Stimulated activated naive CD4-positive, alpha-beta T cell treated with Interleukin-2 at 50 U/mL for 16 hours (primary cell): ENCODE measurements around the gene BEAN1.

Source experiments
- DNase-seq: peaks from one replicate; lab custom pipeline; 2025; lab: John Stamatoyannopoulos, UW

Gene BEAN1, protein sequence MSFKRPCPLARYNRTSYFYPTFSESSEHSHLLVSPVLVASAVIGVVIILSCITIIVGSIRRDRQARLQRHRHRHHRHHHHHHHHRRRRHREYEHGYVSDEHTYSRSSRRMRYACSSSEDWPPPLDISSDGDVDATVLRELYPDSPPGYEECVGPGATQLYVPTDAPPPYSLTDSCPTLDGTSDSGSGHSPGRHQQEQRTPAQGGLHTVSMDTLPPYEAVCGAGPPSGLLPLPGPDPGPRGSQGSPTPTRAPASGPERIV

DNA sequence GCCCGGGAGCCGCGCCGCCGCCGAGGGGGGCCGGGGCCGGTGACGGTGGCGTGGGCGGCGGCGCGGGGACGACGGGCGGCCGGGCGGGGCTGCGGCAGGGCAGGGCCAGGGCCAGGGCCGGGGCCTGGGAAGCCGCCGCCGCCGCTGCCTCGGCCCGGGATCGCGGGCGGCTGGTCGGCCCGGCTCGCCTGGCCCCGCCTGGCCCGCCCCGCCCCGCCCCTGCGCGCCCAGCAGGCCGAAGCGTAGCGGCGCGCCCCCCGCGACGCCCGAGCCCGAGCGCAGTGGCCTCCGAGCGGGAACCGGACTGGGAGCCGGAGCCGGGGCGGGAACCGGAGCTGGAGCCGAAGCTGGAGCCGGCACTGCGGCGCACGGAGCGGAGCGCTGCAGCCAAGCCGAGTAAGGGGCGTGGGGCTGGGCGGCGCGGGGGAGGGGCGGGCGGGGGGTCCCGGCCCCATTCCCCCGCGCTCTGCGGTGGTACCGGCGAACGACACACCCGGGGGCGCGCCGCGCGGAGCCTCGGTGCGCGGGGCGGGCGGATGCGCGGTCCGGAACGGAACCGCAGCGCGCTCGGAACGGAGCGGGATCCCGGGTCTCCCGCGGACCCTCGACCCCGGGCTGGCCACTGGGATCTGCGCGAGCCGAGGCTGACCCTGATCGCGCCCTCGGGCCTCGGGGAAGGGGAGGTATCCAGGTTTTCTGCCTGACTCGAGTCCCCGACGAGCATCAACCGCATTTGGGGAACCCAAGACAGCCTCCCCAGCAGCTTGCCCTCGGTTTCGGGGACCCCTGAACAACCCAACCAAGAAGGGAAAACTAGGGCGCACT, at the start of gene BEAN1:
Gene BEAN1 (plus strand): TSS at position 260 of the 825 bp plus-strand sequence. CDS start 10,382 bp downstream, outside the sequence.
- no peak for DNase-seq

GRCh38 chr16:66377324-66377723, 49.8 kb upstream of the BEAN1 start:
- no peak for DNase-seq

DNA sequence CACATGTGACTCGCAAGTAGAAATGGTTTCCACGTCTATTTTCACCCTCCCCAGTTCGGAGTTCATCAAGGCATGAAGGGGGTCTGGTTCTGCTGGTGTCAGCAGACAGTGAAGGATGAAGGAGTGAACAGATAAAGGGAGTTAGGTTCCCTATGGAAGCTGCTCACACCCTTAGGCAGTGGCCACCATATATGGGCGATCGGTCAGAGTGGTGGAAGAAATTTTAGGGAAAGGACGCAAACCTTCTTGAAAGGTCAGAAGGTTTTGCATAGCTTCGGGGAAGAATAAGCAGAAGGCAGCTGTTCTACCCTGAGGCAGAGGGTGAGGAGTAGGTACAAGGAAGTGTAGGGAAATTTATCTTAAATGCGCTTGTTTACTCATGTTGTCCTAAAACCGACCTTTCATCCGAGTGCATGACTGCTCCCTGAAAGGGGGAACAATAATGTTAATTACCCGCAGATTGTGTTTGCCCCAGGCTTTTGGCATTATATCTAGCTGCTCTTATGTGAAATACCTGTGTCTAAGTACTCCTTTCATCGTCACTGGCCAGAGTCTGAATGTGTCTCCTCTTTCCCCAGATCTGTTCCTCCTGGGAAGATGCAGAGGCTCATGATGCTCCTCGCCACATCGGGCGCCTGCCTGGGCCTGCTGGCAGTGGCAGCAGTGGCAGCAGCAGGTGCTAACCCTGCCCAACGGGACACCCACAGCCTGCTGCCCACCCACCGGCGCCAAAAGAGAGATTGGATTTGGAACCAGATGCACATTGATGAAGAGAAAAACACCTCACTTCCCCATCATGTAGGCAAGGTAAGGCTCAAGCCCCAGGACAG, 48.1 kb upstream of the BEAN1 start:
- no peak for DNase-seq

DNA sequence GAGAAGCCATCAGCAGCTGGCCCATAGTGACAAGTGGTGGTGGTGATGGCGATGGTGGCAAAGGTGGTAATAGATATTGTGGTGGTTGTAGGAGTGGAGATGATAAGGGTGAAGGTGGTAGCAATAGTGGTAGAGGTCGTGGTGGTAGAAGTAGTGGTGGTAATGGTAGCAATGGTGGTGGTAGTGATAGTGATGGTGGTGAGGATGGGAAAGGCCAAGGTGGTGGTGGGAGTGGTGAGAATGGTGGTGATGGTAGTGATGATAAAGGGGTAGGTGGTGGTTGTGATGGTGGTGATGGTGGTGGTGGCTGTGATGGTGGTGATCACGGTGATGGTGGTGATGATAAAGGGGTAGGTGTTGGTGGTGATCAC, 47.5 kb upstream of the BEAN1 start:
- DNase-seq = no peak

DNA sequence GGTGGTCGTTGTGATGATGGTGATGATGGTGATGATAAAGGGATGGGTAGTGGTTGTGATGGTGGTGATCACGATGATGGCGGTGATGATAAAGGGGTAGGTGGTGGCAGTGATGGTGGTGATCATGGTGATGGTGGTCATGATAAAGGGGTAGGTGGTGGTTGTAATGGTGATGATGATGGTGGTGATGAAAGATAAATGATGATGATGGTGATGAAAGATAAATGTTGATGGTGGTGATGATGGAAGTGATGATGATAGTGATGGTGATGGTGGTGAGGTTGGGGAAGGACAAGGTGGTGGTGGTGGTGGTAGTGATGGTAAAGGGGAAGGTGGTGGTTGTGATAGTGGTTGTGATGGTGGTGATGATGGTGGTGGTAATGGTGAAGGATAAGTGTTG, 46.7 kb upstream of the BEAN1 start:
- DNase-seq = no peak

- DNase-seq = no peak
These were observed 45.4 kb upstream of the BEAN1 start for GRCh38 chr16:66381585-66382170.

- no peak for DNase-seq
These were observed 44.7 kb upstream of the BEAN1 start for GRCh38 chr16:66382171-66382965.

GRCh38 chr16:66382966-66383299, 44.2 kb upstream of the BEAN1 start:
- no peak for DNase-seq

DNA sequence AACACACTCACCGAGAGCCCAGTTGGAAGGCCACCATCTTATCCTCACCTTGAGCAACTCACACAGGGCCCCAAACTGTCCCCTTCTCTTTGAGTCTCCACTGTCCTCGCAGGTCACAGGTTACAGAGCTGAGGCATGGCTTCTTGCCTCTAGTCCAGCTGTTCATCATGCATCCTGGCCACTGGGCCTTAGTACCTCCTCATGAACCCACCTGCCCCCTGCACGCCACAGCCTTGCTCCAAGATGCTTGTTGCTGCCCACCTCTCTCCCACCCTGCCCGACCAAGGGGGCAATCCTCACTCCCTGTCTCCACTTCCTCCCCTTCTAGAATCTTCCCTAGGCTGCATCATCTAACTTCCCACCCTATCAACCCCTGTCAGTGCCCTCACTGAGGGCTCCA, 43.5 kb upstream of the BEAN1 start:
- no peak for DNase-seq

- no peak for DNase-seq
These were observed 41.7 kb upstream of the BEAN1 start for GRCh38 chr16:66385415-66385814.

- no peak for DNase-seq
These were observed 40.2 kb upstream of the BEAN1 start for GRCh38 chr16:66386629-66387622.

- no peak for DNase-seq
These were observed 39.2 kb upstream of the BEAN1 start for GRCh38 chr16:66387817-66388332.

GRCh38 chr16:66388350-66389139, 38.5 kb upstream of the BEAN1 start:
- DNase-seq = no peak

GRCh38 chr16:66389256-66390176, 37.6 kb upstream of the BEAN1 start:
- no peak for DNase-seq

DNA sequence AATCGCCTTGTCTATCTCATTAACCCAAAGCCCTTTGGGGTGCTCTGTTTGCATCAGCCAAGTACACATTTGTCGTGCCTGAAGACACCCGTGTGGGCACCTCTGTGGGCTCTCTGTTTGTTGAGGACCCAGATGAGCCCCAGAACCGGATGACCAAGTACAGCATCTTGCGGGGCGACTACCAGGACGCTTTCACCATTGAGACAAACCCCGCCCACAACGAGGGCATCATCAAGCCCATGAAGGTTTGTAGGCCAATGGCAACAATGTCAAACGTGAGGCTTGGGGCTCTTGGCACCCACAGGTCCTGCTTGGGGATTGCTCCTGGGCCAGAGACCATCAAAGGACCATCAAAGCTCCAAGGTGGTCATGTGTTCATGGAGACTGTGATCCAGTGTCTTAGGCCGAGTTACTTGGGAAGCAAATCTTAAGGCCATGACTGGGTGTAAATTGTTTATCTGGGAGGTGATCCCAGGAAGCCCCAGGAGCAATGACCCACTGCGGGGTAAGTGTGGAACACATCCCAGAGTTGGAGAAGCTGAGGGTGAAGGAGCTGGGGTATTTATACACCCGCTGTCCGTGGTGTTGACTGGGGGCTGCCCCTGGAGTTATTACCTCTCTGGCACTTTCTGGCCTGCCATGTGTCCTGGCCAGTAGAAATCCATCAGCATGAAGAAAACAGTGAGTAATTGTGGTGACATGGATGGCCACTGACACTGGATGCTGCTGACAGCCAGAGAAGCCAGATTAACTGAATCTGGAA, 36.6 kb upstream of the BEAN1 start:
- no peak for DNase-seq

DNA sequence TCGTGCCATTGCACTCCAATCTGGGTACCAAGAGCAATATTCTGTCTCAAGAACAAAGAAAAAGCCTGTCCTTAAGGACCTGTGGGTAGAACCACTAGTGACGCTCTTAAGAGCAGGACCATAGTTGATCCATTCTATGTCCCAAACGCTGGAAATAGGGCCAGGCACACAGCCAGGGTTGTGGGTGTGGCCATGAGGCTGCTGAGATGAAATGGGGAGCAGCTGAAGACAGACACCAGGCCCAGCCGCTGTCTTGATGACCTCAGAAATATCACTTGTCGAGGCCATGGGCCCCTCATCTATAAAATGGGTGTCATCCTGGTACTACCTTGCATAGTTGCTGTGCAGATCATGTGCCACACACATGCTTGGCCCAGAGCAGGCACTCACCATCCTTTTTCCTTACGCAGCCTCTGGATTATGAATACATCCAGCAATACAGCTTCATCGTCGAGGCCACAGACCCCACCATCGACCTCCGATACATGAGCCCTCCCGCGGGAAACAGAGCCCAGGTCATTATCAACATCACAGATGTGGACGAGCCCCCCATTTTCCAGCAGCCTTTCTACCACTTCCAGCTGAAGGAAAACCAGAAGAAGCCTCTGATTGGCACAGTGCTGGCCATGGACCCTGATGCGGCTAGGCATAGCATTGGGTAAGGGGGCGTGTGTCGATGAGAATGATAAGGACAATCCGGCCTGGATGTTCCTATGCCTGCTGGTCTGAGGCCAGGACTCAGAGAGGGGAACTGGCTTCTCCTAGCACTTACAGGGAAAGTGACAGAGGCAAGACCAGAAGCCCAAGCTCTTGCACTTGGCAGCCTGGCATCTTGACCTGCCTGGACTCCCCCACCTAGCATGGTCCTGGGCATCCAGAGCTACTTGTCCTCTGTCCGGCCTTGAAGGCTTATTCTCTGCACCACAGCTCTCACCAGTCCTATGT, 35.1 kb upstream of the BEAN1 start:
- DNase-seq = no peak
